GM10847 (cell line): Measurements from ENCODE around the gene ZNF600.
A peak's percentile ranks its signal among the peaks of the same experiment; 100 is the strongest.

Experiments
- POLR2A ChIP-seq: IDR thresholded peaks from 2 replicates; pipeline ENCODE4 v1.6.1; 2011; ENCODE audit not compliant: insufficient read length; ENCODE audit errors: extremely low read depth

Gene ZNF600

GRCh38 chr19:52735734-52736133, 50.9 kb downstream of the ZNF600 start:
- no peak for TF ChIP-seq POLR2A

- TF ChIP-seq POLR2A = peak; percentile 79
Observed at GRCh38 chr19:52734893-52735661, 51.5 kb downstream of the ZNF600 start, which contains the start of gene ZNF611. ZNF611 (minus strand) TSS chr19:52735044; CDS start chr19:52715894, 19,150 bp downstream.

DNA sequence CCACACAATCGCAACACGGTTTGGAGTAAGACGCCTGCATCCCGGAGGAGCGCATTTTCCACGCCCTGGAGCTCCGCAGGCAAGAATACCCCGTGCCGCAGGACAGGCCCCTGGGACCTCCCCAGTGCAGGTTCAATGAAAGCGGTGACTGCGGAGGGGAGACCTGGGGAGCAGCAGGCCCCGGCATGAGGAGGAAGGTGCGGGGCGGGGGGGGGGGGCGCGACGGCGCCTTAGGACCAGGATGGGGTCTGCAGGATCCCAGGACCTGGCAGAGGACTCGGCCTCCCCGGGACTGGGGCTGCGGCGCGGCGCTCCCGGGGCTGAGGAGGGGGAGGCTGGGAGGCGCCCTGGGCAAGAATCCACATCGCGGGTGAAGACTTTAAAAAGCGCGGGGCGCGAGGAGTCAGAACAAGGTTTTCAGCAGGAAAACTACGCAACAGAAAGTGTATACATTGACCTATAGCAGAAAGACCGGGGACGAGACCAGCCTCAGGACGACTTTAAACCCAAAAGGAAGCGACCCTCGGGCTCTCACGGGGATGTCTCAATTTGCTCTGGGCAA, 52.2 kb downstream of the ZNF600 start:
- no peak for TF ChIP-seq POLR2A

DNA sequence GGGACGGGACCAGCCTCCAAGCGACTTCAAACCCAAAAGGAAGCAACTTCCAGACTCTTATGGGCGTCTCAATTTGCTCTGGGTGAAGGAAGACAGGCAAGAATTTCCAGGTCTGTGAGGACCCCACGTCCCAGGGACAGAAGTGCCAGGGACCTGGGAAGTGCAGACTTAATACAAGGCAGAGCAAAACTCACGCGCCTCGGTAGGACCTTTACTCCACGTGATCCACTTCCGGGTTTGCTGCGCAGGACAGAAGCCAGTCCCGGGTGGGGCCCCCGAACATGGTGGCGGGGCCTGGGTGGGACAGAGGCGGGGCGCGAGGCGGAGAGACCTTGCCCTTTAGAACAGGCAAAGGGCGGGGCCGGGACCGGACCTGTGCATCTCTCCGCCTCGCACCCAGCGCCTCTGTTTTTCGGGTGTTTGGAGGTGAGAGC, 61.0 kb downstream of the ZNF600 start:
- TF ChIP-seq POLR2A = no peak

GRCh38 chr19:52724701-52725514, 61.7 kb downstream of the ZNF600 start:
- TF ChIP-seq POLR2A = no peak

DNA sequence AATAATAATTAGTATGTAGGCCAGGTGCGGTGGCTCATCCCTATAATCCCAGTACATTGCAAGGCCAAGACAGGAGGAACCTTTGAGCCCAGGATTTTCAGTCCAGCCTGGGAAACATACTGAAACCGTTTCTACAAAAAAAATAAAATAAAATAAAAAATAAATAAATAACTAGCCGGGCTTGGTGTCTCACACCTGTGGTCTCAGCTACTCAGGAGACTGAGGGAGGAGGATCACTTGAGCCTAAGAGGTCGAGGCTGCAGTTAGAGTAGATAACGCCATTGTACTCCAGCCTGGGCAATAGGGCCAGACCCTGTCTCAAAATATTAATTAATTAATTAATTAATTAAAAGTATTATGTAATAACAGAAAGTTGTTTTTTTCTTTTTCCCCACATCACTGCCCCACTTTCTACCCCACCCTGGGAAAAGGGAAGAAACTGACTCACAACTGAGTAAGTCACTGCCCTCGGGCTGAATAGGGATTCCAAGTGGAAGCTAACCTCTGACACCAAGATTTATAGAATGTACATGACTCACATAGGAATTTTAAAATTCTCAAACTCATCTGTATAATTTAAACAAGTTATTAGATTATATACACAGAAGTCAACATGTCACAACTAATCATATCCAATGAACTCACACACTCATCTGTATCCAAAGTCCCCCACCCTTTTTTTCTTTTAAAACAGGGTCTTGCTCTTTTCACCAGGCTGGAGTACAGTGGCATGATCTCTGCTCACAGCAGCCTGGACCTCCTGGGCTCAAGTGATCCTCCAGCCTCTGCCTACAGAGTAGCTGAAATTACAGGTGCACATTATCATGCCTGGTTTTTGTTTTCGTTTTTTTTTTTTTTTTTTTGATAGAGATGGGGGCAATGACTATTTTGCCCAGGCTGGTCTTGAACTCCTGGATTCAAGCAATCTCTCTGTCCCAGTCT, 64.3 kb downstream of the ZNF600 start:
- TF ChIP-seq POLR2A = no peak

- no peak for TF ChIP-seq POLR2A
Observed at GRCh38 chr19:52716522-52716921, 70.1 kb downstream of the ZNF600 start.
